IMR-90 (cell line): Measurements from ENCODE around the gene PI4KA. TPM values are rescaled to one million over a fixed set of nuclear protein-coding genes. Genes with fewer than 3 reads are reported as not detected.

Experiments used
- ATAC-seq: fragments of 200-7000 bp; cut with Tn5 transposase; 2 replicates; pipeline ENCODE4 v1.9.1; 2020; ENCODE audit warnings: low read depth, mild to moderate bottlenecking, moderate library complexity
- BruUV-seq: library from RNA; stranded (reverse); fragments of 400-500 nt; replicated peaks from 2 replicates; lab custom pipeline; 2021; lab: Mats Ljungman, UMichigan
- CTCF ChIA-PET: fragments of 300-600 bp; formaldehyde crosslinking; extraction: SDS; loops from one replicate; lab custom pipeline; 2021; ENCODE audit warnings: antibody characterized with exemption; lab: Yijun Ruan, JAX
- POLR2A ChIA-PET: fragments of 300-600 bp; sonication (Branson Sonifier 250); formaldehyde crosslinking; loops from one replicate; lab custom pipeline; 2022; ENCODE audit warnings: antibody characterized with exemption; ENCODE audit not compliant: unreplicated experiment; lab: Charles Lee
- DNase-seq: peaks from one replicate; pipeline ENCODE4 v3.0.0; 2013
- H2AFZ ChIP-seq: replicated peaks from 2 replicates; pipeline ENCODE3; 2013; ENCODE audit warnings: low read length, mild to moderate bottlenecking; ENCODE audit not compliant: poor library complexity
- H2AK5ac ChIP-seq: 2 replicates; pipeline ENCODE4 v1.6.1; 2013; ENCODE audit warnings: low read depth, low read length, inconsistent platforms
- H2AK9ac ChIP-seq: replicated peaks from 2 replicates; pipeline ENCODE3; 2013; ENCODE audit warnings: mild to moderate bottlenecking, low read depth, low read length, moderate library complexity; ENCODE audit not compliant: poor library complexity
- H2BK120ac ChIP-seq: 2 replicates; pipeline ENCODE4 v1.6.1; 2013; ENCODE audit warnings: low read depth, low read length, inconsistent platforms
- H2BK15ac ChIP-seq: 3 replicates; pipeline ENCODE4 v1.6.1; 2013; ENCODE audit warnings: low read depth, low read length, inconsistent platforms
- H2BK20ac ChIP-seq: 2 replicates; pipeline ENCODE4 v1.6.1; 2013; ENCODE audit warnings: low read depth, mild to moderate bottlenecking, inconsistent platforms, low read length, moderate library complexity
- H2BK5ac ChIP-seq: 2 replicates; pipeline ENCODE4 v1.6.1; 2013; ENCODE audit warnings: mild to moderate bottlenecking, low read depth, low read length, inconsistent platforms; ENCODE audit not compliant: poor library complexity, severe bottlenecking
- H3K14ac ChIP-seq: replicated peaks from 2 replicates; pipeline ENCODE4 v1.6.1; 2013; ENCODE audit warnings: low read depth, low read length, inconsistent platforms
- H3K18ac ChIP-seq: 2 replicates; pipeline ENCODE4 v1.6.1; 2013; ENCODE audit warnings: low read depth, low read length, control low read depth
- H3K23ac ChIP-seq: 2 replicates; pipeline ENCODE4 v1.6.1; 2013; ENCODE audit warnings: low read depth, low read length, inconsistent platforms
- H3K27ac ChIP-seq: 2 replicates; pipeline ENCODE4 v1.5.1; 2013; ENCODE audit warnings: mild to moderate bottlenecking, control low read depth, low read length; ENCODE audit not compliant: insufficient read depth
- H3K27me3 ChIP-seq: 2 replicates; pipeline ENCODE4 v1.6.1; 2013; ENCODE audit warnings: low read length; ENCODE audit not compliant: control insufficient read depth, insufficient read depth
- H3K36me3 ChIP-seq: 2 replicates; pipeline ENCODE4 v1.6.1; 2013; ENCODE audit warnings: low read length, mixed read lengths; ENCODE audit not compliant: control insufficient read depth, insufficient read depth
- H3K4ac ChIP-seq: 2 replicates; pipeline ENCODE4 v1.6.1; 2013; ENCODE audit warnings: low read depth, low read length, inconsistent platforms
- H3K4me1 ChIP-seq: 2 replicates; pipeline ENCODE4 v1.6.1; 2013; ENCODE audit warnings: low read length, mixed read lengths; ENCODE audit not compliant: control insufficient read depth, insufficient read depth
- H3K4me2 ChIP-seq: 2 replicates; pipeline ENCODE4 v1.6.1; 2013; ENCODE audit warnings: low read depth, mild to moderate bottlenecking, control low read depth, low read length, moderate library complexity
- H3K4me3 ChIP-seq: 2 replicates; pipeline ENCODE4 v1.5.1; 2013; ENCODE audit warnings: low read depth, mild to moderate bottlenecking, control low read depth, low read length, moderate library complexity; ENCODE audit not compliant: insufficient read depth
- H3K56ac ChIP-seq: 2 replicates; pipeline ENCODE4 v1.6.1; 2013; ENCODE audit warnings: low read length, inconsistent platforms; ENCODE audit not compliant: insufficient read depth; ENCODE audit errors: extremely low read depth
- H3K79me1 ChIP-seq, 2 experiments: 2 replicates each; pipeline ENCODE4 v1.6.1; 2013; ENCODE audit warnings: low read length in 2 of 2, inconsistent platforms in 1 of 2, low read depth in 1 of 2
- H3K9ac ChIP-seq: 2 replicates; pipeline ENCODE4 v1.6.1; 2013; ENCODE audit warnings: low read depth, low read length, control low read depth
- H3K9me1 ChIP-seq: 2 replicates; pipeline ENCODE4 v1.6.1; 2013; ENCODE audit warnings: low read length, inconsistent platforms; ENCODE audit not compliant: insufficient read depth
- H3K9me3 ChIP-seq: 2 replicates; pipeline ENCODE4 v1.6.1; 2013; ENCODE audit warnings: low read length; ENCODE audit not compliant: control insufficient read depth, insufficient read depth
- H4K20me1 ChIP-seq: 2 replicates; pipeline ENCODE4 v1.6.1; 2013; ENCODE audit warnings: low read length, inconsistent platforms; ENCODE audit not compliant: insufficient read depth
- H4K5ac ChIP-seq: 2 replicates; pipeline ENCODE4 v1.6.1; 2013; ENCODE audit warnings: mild to moderate bottlenecking, low read depth, low read length, control low read depth
- H4K8ac ChIP-seq, 2 experiments: 2 replicates each; pipeline ENCODE4 v1.6.1; 2013; ENCODE audit warnings: low read depth in 2 of 2, low read length in 2 of 2, control low read depth in 1 of 2, inconsistent platforms in 1 of 2
- H4K91ac ChIP-seq: 2 replicates; pipeline ENCODE4 v1.6.1; 2013; ENCODE audit warnings: low read depth, low read length, inconsistent platforms; ENCODE audit not compliant: insufficient read depth
- MAFK ChIP-seq: IDR thresholded peaks from 2 replicates; pipeline ENCODE4 v1.6.1; 2012; ENCODE audit warnings: low read depth, low read length, improper control_type of control experiment
- MXI1 ChIP-seq: IDR thresholded peaks from 2 replicates; pipeline ENCODE4 v1.6.1; 2012; ENCODE audit warnings: low read depth, mild to moderate bottlenecking, low read length, moderate library complexity, borderline replicate concordance
- RAD21 ChIP-seq: IDR thresholded peaks from 2 replicates; pipeline ENCODE4 v1.6.1; 2012; ENCODE audit warnings: low read length, improper control_type of control experiment
- SMC3 ChIP-seq: fragments of 150-350 bp; IDR thresholded peaks from 2 replicates; pipeline ENCODE4 v1.6.1; 2016; ENCODE audit warnings: low read depth, mild to moderate bottlenecking, antibody characterized with exemption, low read length, moderate library complexity
- WGBS, 2 experiments: methylation state at CpG; one replicate each; pipeline versions ENCODE4 v1.1.5 to v1.1.7; 2013; ENCODE audit warnings: missing lambda C conversion rate in 2 of 2; ENCODE audit not compliant: insufficient read length in 1 of 2; ENCODE audit errors: extremely low coverage in 2 of 2; 5-methylcytosine and 5-hydroxymethylcytosine counted together
- dilution Hi-C: fragments of 300-500 bp; cut with HindIII; formaldehyde crosslinking; loops from one replicate; pipeline ENCODE4 v1.14.3; 2018; ENCODE audit warnings: low sequenced_read_pairs; ENCODE audit not compliant: unreplicated experiment
- in situ Hi-C: fragments of 300-500 bp; cut with MboI; formaldehyde crosslinking; loops from 3 replicates; pipeline ENCODE4 v1.14.3; 2019; ENCODE audit warnings: low sequenced_read_pairs, inconsistent platforms, mixed read lengths
- intact Hi-C: fragments of 100-400 bp; cut with micrococcal nuclease; formaldehyde crosslinking; loops from 2 replicates; pipeline ENCODE4 v1.10.0; 2022
- polyA plus RNA-seq, 3 experiments: library from polyadenylated mRNA; depleted of rRNA; stranded (reverse); fragments of >200 nt; gene quantifications; 2 replicates each; pipeline ENCODE4 v1.2.3, GENCODE V29; 2012; ENCODE audit warnings: low replicate concordance in 1 of 3
- total RNA-seq: library from RNA; depleted of rRNA; stranded (reverse); fragments of >200 nt; gene quantifications from 2 replicates; pipeline ENCODE4 v1.2.3, GENCODE V29; 2012
- TF ChIP-seq, protein P1 (sequence below): fragments of 150-350 bp; IDR thresholded peaks from 2 replicates; pipeline ENCODE4 v1.6.1; 2016; ENCODE audit warnings: low read depth, mild to moderate bottlenecking, low read length, moderate library complexity, borderline replicate concordance
- TF ChIP-seq, protein P2 (sequence below): fragments of 150-350 bp; IDR thresholded peaks from 2 replicates; pipeline ENCODE4 v1.6.1; 2017; ENCODE audit warnings: mild to moderate bottlenecking, antibody characterized with exemption, low read length, low read depth

The PI4KA gene
- total and polyA plus RNA-seq, 2 of the 4 experiments (the other 2 are of a cell fraction): 16.8 to 35.5 TPM

DNA sequence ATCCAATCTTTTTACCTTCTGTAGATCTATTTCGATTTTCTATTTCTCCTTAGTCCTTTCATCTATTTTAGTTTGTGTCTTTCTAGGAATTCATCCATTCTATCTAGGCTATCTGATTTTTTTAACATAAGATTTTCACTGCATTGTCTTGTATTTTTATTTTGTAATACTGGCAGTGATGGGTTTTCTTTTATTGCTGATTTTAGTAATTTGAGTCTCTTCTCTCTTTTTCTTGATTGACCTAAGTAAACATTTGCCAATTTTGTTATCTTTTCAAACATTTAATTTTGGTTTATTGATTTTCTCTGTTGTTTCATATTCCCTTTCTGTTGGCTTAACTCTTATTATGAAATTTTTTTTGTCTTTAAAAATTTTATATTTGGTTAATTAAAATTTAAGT, 192.1 kb downstream of the PI4KA start:
- H3K14ac ChIP-seq: no peak overlapping the region
- no peak overlapping the region for H2BK120ac ChIP-seq
- H3K27ac ChIP-seq: no peak overlapping the region
- H4K91ac ChIP-seq: no peak overlapping the region
- H3K56ac ChIP-seq: no peak overlapping the region
- no peak overlapping the region for H2AK5ac ChIP-seq
- H3K18ac ChIP-seq: no peak overlapping the region
- H2BK20ac ChIP-seq: no peak overlapping the region
- H3K23ac ChIP-seq: no peak overlapping the region
- no peak overlapping the region for H3K4me3 ChIP-seq
- dilution Hi-C loops (no loop called here), in situ Hi-C loops (no loop called here), intact Hi-C loops (no loop called here)
- DNase-seq (no peak), ATAC-seq (no peak)
- H3K27me3 ChIP-seq: peaks cover 5% of the 10 kb centered on the region
- WGBS, 2 experiments: no CpG with 5 or more reads among the region's 1 CpG
- H3K9ac ChIP-seq: no peak overlapping the region
- H4K8ac ChIP-seq: no peak overlapping the region
- H2AFZ ChIP-seq: no peak overlapping the region
- H2BK5ac ChIP-seq: no peak overlapping the region
- no peak overlapping the region for H3K4ac ChIP-seq
- H3K4me1 ChIP-seq: peaks cover 1% of the 10 kb centered on the region; the same call in 1 of the 2 replicates
- no peaks in the 10 kb centered on the region for H3K36me3 ChIP-seq
- TF ChIP-seq, protein P1, sequence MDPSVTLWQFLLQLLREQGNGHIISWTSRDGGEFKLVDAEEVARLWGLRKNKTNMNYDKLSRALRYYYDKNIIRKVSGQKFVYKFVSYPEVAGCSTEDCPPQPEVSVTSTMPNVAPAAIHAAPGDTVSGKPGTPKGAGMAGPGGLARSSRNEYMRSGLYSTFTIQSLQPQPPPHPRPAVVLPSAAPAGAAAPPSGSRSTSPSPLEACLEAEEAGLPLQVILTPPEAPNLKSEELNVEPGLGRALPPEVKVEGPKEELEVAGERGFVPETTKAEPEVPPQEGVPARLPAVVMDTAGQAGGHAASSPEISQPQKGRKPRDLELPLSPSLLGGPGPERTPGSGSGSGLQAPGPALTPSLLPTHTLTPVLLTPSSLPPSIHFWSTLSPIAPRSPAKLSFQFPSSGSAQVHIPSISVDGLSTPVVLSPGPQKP: no peak
- TF ChIP-seq SMC3 (no peak), MXI1 (no peak), MAFK (no peak), RAD21 (no peak)
- TF ChIP-seq, protein P2, sequence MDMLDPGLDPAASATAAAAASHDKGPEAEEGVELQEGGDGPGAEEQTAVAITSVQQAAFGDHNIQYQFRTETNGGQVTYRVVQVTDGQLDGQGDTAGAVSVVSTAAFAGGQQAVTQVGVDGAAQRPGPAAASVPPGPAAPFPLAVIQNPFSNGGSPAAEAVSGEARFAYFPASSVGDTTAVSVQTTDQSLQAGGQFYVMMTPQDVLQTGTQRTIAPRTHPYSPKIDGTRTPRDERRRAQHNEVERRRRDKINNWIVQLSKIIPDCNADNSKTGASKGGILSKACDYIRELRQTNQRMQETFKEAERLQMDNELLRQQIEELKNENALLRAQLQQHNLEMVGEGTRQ: no peak
- no peaks in the 10 kb centered on the region for H4K20me1 ChIP-seq
- ChIA-PET POLR2A (no interaction called here), CTCF (no interaction called here)
- H3K9me1 ChIP-seq: 0 out of 2 replicates have a peak, but pooled peaks cover 2% of the 10 kb centered on the region
- no peak overlapping the region for H4K5ac ChIP-seq
- no peak overlapping the region for H2AK9ac ChIP-seq
- H3K4me2 ChIP-seq: no peak overlapping the region
- BruUV-seq: no TSS peak
- no peaks in the 10 kb centered on the region for H3K79me1 ChIP-seq
- H2BK15ac ChIP-seq: no peak overlapping the region
- no peaks in the 10 kb centered on the region for H3K9me3 ChIP-seq
